HL-60 (cell line): ENCODE results near the gene ENOX1.

Experiments
- CTCF ChIP-seq: IDR thresholded peaks from one replicate; pipeline ENCODE4 v1.5.1; 2011; ENCODE audit warnings: low read length, control low read depth, inconsistent platforms; ENCODE audit not compliant: insufficient read depth
- GABPA ChIP-seq: IDR thresholded peaks from 2 replicates; pipeline ENCODE4 v1.6.1; 2012; ENCODE audit warnings: low read depth
- POLR2AphosphoS5 ChIP-seq: IDR thresholded peaks from 2 replicates; pipeline ENCODE4 v1.6.1; 2012; ENCODE audit warnings: low read depth
- REST ChIP-seq: IDR thresholded peaks from 2 replicates; pipeline ENCODE4 v1.6.1; 2012; ENCODE audit warnings: low read depth; ENCODE audit not compliant: insufficient replicate concordance
- SPI1 ChIP-seq: IDR thresholded peaks from 2 replicates; pipeline ENCODE4 v1.6.1; 2012; ENCODE audit warnings: low read depth, mild to moderate bottlenecking, borderline replicate concordance

GRCh38 chr13:43478902-43479301 is 307.9 kb downstream of the ENOX1 start:
- TF ChIP-seq CTCF (no peak), GABPA (no peak), REST (no peak), POLR2AphosphoS5 (no peak), SPI1 (no peak)
